Colonic mucosa (tissue), 4 donors: ENCODE results near the gene LRG1. TPM values are rescaled to one million over a fixed set of nuclear protein-coding genes. Genes with fewer than 3 reads are reported as not detected.

Experiments
- DNase-seq: peaks from one replicate; pipeline ENCODE4 v3.0.0-alpha.2; 2020
- H3K27ac ChIP-seq: fragments of 200-600 bp; one replicate; pipeline ENCODE4 v1.8.0; 2021
- H3K27me3 ChIP-seq: fragments of 200-600 bp; one replicate; pipeline ENCODE4 v1.8.0; 2021
- H3K36me3 ChIP-seq: fragments of 200-600 bp; one replicate; pipeline ENCODE4 v1.8.0; 2021
- H3K4me1 ChIP-seq: fragments of 200-600 bp; one replicate; pipeline ENCODE4 v1.8.0; 2021; ENCODE audit warnings: mild to moderate bottlenecking
- H3K4me3 ChIP-seq: fragments of 200-600 bp; one replicate; pipeline ENCODE4 v1.8.0; 2021
- H3K9ac ChIP-seq, 2 donors: one replicate each; pipeline ENCODE4 v1.7.0; 2013; ENCODE audit warnings: control low read depth in 2 of 2, low read depth in 2 of 2, low read length in 2 of 2
- H3K9me3 ChIP-seq: fragments of 200-600 bp; one replicate; pipeline ENCODE4 v1.8.0; 2021
- CTCF ChIP-seq: fragments of 200-600 bp; IDR thresholded peaks from one replicate; pipeline ENCODE4 v1.8.0; 2022; ENCODE audit warnings: antibody characterized with exemption, mild to moderate bottlenecking
- intact Hi-C: fragments of 100-400 bp; cut with DNase I; formaldehyde crosslinking; loops from one replicate; pipeline ENCODE4 v1.14.1; 2022
- total RNA-seq, 2 donors: library from RNA; stranded (reverse); fragmentation: NEBNext Ultra II Directional in 1 of 2; extraction: Animal tissue kit (Norgen Biotek cat#: 25700) in 1 of 2; gene quantifications; one replicate each; pipeline ENCODE4 v1.2.1, GENCODE V29; 2021
- donor health status: healthy.
- donor health status: DM: no; HTN: no; CAD: no.
- donor health status: DM: no; HTN: no; CAD: no.

LRG1 gene
- total RNA-seq, 2 donors from 2014 or later, result 24.4 to 26.0 TPM

- H3K9ac ChIP-seq, result peak overlapping the region in 1 of 2 donors; percentile 76
- peak overlapping the region; percentile 82 for H3K27ac ChIP-seq
- no peaks in the 10 kb centered on the region for H3K9me3 ChIP-seq
- DNase-seq, result no peak
- intact Hi-C loops, result no loop called here
- H3K4me3 ChIP-seq, result peak overlapping the region; percentile 28
- H3K4me1 ChIP-seq, result no peaks in the 10 kb centered on the region
- no peaks in the 10 kb centered on the region for H3K27me3 ChIP-seq
- TF ChIP-seq CTCF, result no peak
- no peaks in the 10 kb centered on the region for H3K36me3 ChIP-seq
Measured at GRCh38 chr19:4539169-4539692, 605 bp downstream of the LRG1 start.

GRCh38 chr19:4538601-4538954, 1.3 kb downstream of the LRG1 start:
- H3K27ac ChIP-seq, result no peak overlapping the region
- TF ChIP-seq CTCF, result no peak
- H3K9me3 ChIP-seq, result no peaks in the 10 kb centered on the region
- H3K4me3 ChIP-seq, result no peak overlapping the region
- no peaks in the 10 kb centered on the region for H3K4me1 ChIP-seq
- intact Hi-C loops, result no loop called here
- H3K9ac ChIP-seq, result no peak overlapping the region
- no peak for DNase-seq
- no peaks in the 10 kb centered on the region for H3K27me3 ChIP-seq
- H3K36me3 ChIP-seq, result no peaks in the 10 kb centered on the region

- no peak overlapping the region for H3K27ac ChIP-seq
- no peak overlapping the region for H3K9ac ChIP-seq
- H3K9me3 ChIP-seq, result no peaks in the 10 kb centered on the region
- TF ChIP-seq CTCF, result no peak
- no peak for DNase-seq
- intact Hi-C loops, result no loop called here
- no peaks in the 10 kb centered on the region for H3K27me3 ChIP-seq
- H3K36me3 ChIP-seq, result no peaks in the 10 kb centered on the region
- no peaks in the 10 kb centered on the region for H3K4me1 ChIP-seq
- no peak overlapping the region for H3K4me3 ChIP-seq
Measured at GRCh38 chr19:4537953-4538600, 1.8 kb downstream of the LRG1 start.

GRCh38 chr19:4536798-4537197, 3.0 kb downstream of the LRG1 start:
- Histone ChIP-seq H3K4me1 (no peaks in the 10 kb centered on the region), H3K4me3 (no peak overlapping the region), H3K9me3 (no peaks in the 10 kb centered on the region), H3K27me3 (no peaks in the 10 kb centered on the region), H3K36me3 (no peaks in the 10 kb centered on the region), H3K27ac (no peak overlapping the region), H3K9ac (no peak overlapping the region)
- TF ChIP-seq CTCF, result no peak
- DNase-seq, result no peak
- intact Hi-C loops, result no loop called here

- Histone ChIP-seq H3K4me1 (no peaks in the 10 kb centered on the region), H3K27ac (no peak within 1 kb of the TSS), H3K4me3 (peak within 1 kb of the TSS; percentile 32), H3K9ac (no peak within 1 kb of the TSS), H3K36me3 (no peaks in the 10 kb centered on the region), H3K9me3 (no peaks in the 10 kb centered on the region), H3K27me3 (no peaks in the 10 kb centered on the region)
- intact Hi-C loops, result no loop called here
- no peak for TF ChIP-seq CTCF
- DNase-seq, result peak; percentile 87
Measured at GRCh38 chr19:4534836-4535658, 4.8 kb downstream of the LRG1 start, which contains the start of gene PLIN5. PLIN5 (minus strand) TSS chr19:4535224; CDS start chr19:4534074, 1,150 bp downstream.
